DND-41 (cell line): ENCODE measurements around the gene NTSR1.

Experiments used
- CTCF ChIP-seq: IDR thresholded peaks from 2 replicates; pipeline ENCODE4 v1.5.1; 2012; ENCODE audit warnings: borderline replicate concordance, low read length, moderate library complexity, mild to moderate bottlenecking; ENCODE audit not compliant: poor library complexity, severe bottlenecking; ENCODE audit errors: extremely low read depth
- EZH2 ChIP-seq: IDR thresholded peaks from 3 replicates; pipeline ENCODE4 v1.6.1; 2012; ENCODE audit warnings: borderline replicate concordance, low read depth, mild to moderate bottlenecking, moderate library complexity, low read length, inconsistent platforms; ENCODE audit not compliant: severe bottlenecking

GRCh38 chr20:62799873-62800272 is 91.2 kb downstream of the NTSR1 start:
- TF ChIP-seq CTCF (no peak), EZH2 (no peak)
